ENCODE results near the gene THNSL1.
"Not testable (repeated sequence)": the region's sequence is repeated elsewhere in the genome, so short reads cannot be mapped to it uniquely, and the experiment has no call there.

The THNSL1 gene

GRCh38 chr10:25011591-25011990 lies 4.8 kb upstream of the THNSL1 start:
- DNase-seq (ENCODE audit: low read depth in 2 of 2) = not testable (repeated sequence)

GRCh38 chr10:25014579-25014978 lies 1.8 kb upstream of the THNSL1 start:
- no peak for DNase-seq (ENCODE audit: low read depth in 2 of 2)

GRCh38 chr10:25015828-25016375 lies 510 bp upstream of the THNSL1 start, which contains the start of gene ENKUR:
ENKUR (minus strand) TSS chr10:25016158; CDS start chr10:25015936, 222 bp downstream.
- peak; percentile 90 to 93 for DNase-seq (ENCODE audit: low read depth in 2 of 2)

- peak; percentile 3 to 14 for DNase-seq (ENCODE audit: low read depth in 2 of 2)
Measured at GRCh38 chr10:25017154-25017590, 760 bp downstream of the THNSL1 start.

- DNase-seq (ENCODE audit: low read depth in 2 of 2) = no peak
Measured at GRCh38 chr10:25017661-25018060, 1.2 kb downstream of the THNSL1 start.

GRCh38 chr10:25018703-25019102 lies 2.3 kb downstream of the THNSL1 start:
- DNase-seq (ENCODE audit: low read depth in 2 of 2) = no peak

GRCh38 chr10:25023278-25023677 lies 6.9 kb downstream of the THNSL1 start:
- DNase-seq (ENCODE audit: low read depth in 2 of 2) = no peak

GRCh38 chr10:25024528-25024927 lies 8.1 kb downstream of the THNSL1 start:
- DNase-seq (ENCODE audit: low read depth in 2 of 2) = no peak

- no peak for DNase-seq (ENCODE audit: low read depth in 2 of 2)
Measured at GRCh38 chr10:25026463-25026862, 10.1 kb downstream of the THNSL1 start.

GRCh38 chr10:25028711-25029110 lies 12.3 kb downstream of the THNSL1 start:
- DNase-seq (ENCODE audit: low read depth in 2 of 2) = no peak

GRCh38 chr10:25029519-25029918 lies 13.1 kb downstream of the THNSL1 start:
- DNase-seq (ENCODE audit: low read depth in 2 of 2) = no peak

GRCh38 chr10:25036381-25036780 lies 20.0 kb downstream of the THNSL1 start:
- DNase-seq (ENCODE audit: low read depth in 2 of 2) = no peak

- no peak for DNase-seq (ENCODE audit: low read depth in 2 of 2)
Measured at GRCh38 chr10:25038325-25038724, 21.9 kb downstream of the THNSL1 start.

GRCh38 chr10:25039531-25039930 lies 23.1 kb downstream of the THNSL1 start:
- no peak for DNase-seq (ENCODE audit: low read depth in 2 of 2)

GRCh38 chr10:25046641-25047040 lies 30.2 kb downstream of the THNSL1 start:
- no peak for DNase-seq (ENCODE audit: low read depth in 2 of 2)

GRCh38 chr10:25047088-25047487 lies 30.7 kb downstream of the THNSL1 start:
- DNase-seq (ENCODE audit: low read depth in 2 of 2) = no peak

- DNase-seq (ENCODE audit: low read depth in 2 of 2) = no peak
Measured at GRCh38 chr10:25047591-25048301, 31.3 kb downstream of the THNSL1 start.

GRCh38 chr10:25048450-25048849 lies 32.0 kb downstream of the THNSL1 start:
- DNase-seq (ENCODE audit: low read depth in 2 of 2) = no peak

GRCh38 chr10:25049966-25050365 lies 33.6 kb downstream of the THNSL1 start:
- DNase-seq (ENCODE audit: low read depth in 2 of 2) = no peak

- DNase-seq (ENCODE audit: low read depth in 2 of 2) = no peak
Measured at GRCh38 chr10:25050402-25050801, 34.0 kb downstream of the THNSL1 start.

- no peak for DNase-seq (ENCODE audit: low read depth in 2 of 2)
Measured at GRCh38 chr10:25052012-25052411, 35.6 kb downstream of the THNSL1 start.

GRCh38 chr10:25056726-25057125 lies 40.3 kb downstream of the THNSL1 start:
- DNase-seq (ENCODE audit: low read depth in 2 of 2) = no peak

GRCh38 chr10:25057886-25058285 lies 41.5 kb downstream of the THNSL1 start:
- DNase-seq (ENCODE audit: low read depth in 2 of 2) = no peak

GRCh38 chr10:25059990-25060389 lies 43.6 kb downstream of the THNSL1 start:
- DNase-seq (ENCODE audit: low read depth in 2 of 2) = no peak

Measured in stimulated activated CD4-positive, alpha-beta T cell treated with anti-CD3 and anti-CD28 coated beads, Interleukin-1b, Interleukin-23, amount 100 ng/mL, for 4 hours (primary cell).